H1 (cell line): ENCODE results near the gene HES4. TPM values are rescaled to one million over a fixed set of nuclear protein-coding genes. Genes with fewer than 3 reads are reported as not detected.

Experiments used
- CTCF ChIA-PET: fragments of 300-600 bp; sonication (Branson Sonifier 250); formaldehyde crosslinking; loops from one replicate; lab custom pipeline; 2021; ENCODE audit not compliant: partially characterized antibody; lab: Charles Lee
- POLR2A ChIA-PET: fragments of 300-600 bp; sonication (Branson Sonifier 250); formaldehyde crosslinking; loops from one replicate; lab custom pipeline; 2021; ENCODE audit warnings: inconsistent platforms; ENCODE audit not compliant: partially characterized antibody; lab: Charles Lee
- DNase-seq, 2 experiments: peaks; one replicate each; pipeline versions ENCODE4 v3.0.0 to v3.0.0-alpha.2; 2010 to 2022; ENCODE audit warnings: low spot score in 2 of 2, low read depth in 1 of 2, mixed read lengths in 1 of 2
- FAIRE-seq: peaks from 2 replicates; lab custom pipeline; 2011; peaks lifted over from hg19 to GRCh38; lab: Jason Lieb, UNC
- H2AFZ ChIP-seq: 2 replicates; pipeline ENCODE4 v1.8.1; 2012; ENCODE audit warnings: low read length, inconsistent platforms
- H2AK5ac ChIP-seq: 2 replicates; pipeline ENCODE4 v1.6.1; 2013; ENCODE audit warnings: low read depth, low read length
- H2BK120ac ChIP-seq: replicated peaks from 2 replicates; pipeline ENCODE3; 2013; ENCODE audit warnings: low read depth, low read length, inconsistent platforms
- H2BK12ac ChIP-seq: 2 replicates; pipeline ENCODE4 v1.6.1; 2013; ENCODE audit warnings: low read depth, low read length
- H2BK15ac ChIP-seq: 2 replicates; pipeline ENCODE4 v1.6.1; 2013; ENCODE audit warnings: low read length
- H2BK20ac ChIP-seq: 2 replicates; pipeline ENCODE4 v1.6.1; 2013; ENCODE audit warnings: low read length
- H2BK5ac ChIP-seq: 2 replicates; pipeline ENCODE4 v1.6.1; 2013; ENCODE audit warnings: low read depth, low read length
- H3K14ac ChIP-seq: 2 replicates; pipeline ENCODE4 v1.6.1; 2013; ENCODE audit warnings: inconsistent platforms; ENCODE audit not compliant: insufficient read length
- H3K18ac ChIP-seq: 2 replicates; pipeline ENCODE4 v1.6.1; 2013; ENCODE audit warnings: low read length; ENCODE audit errors: extremely low read depth
- H3K23ac ChIP-seq: 2 replicates; pipeline ENCODE4 v1.6.1; 2013; ENCODE audit warnings: inconsistent platforms; ENCODE audit not compliant: insufficient read length
- H3K23me2 ChIP-seq: 2 replicates; pipeline ENCODE4 v1.6.1; 2013; ENCODE audit warnings: low read depth, low read length
- H3K27ac ChIP-seq: 2 replicates; pipeline ENCODE4 v1.6.1; 2011; ENCODE audit warnings: low read depth, low read length, inconsistent platforms
- H3K27me3 ChIP-seq, 4 experiments: replicated peaks in 1 of 4; 1 replicate in 1 of 4; 2 replicates in 3 of 4; pipeline versions ENCODE4 v1.6.1 to v1.8.1; 2011 to 2013; ENCODE audit warnings: low read length in 3 of 4, mild to moderate bottlenecking in 3 of 4, inconsistent platforms in 2 of 4, mixed read lengths in 2 of 4, moderate library complexity in 1 of 4; ENCODE audit not compliant: control insufficient read depth in 3 of 4, insufficient read depth in 3 of 4; ENCODE audit errors: extremely low read depth in 1 of 4
- H3K36me3 ChIP-seq, 4 experiments: 2 replicates each; pipeline versions ENCODE4 v1.6.1 to v1.8.1; 2011 to 2013; ENCODE audit warnings: mild to moderate bottlenecking in 4 of 4, low read length in 3 of 4, moderate library complexity in 2 of 4, control low read depth in 1 of 4, inconsistent platforms in 1 of 4; ENCODE audit not compliant: insufficient read depth in 4 of 4, control insufficient read depth in 2 of 4
- H3K4ac ChIP-seq: replicated peaks from 2 replicates; pipeline ENCODE3; 2013; ENCODE audit warnings: low read length, low read depth, mixed read lengths, inconsistent platforms; ENCODE audit not compliant: insufficient read length
- H3K4me1 ChIP-seq, 4 experiments: replicated peaks in 1 of 4; 1 replicate in 1 of 4; 2 replicates in 3 of 4; pipeline versions ENCODE4 v1.6.1 to v1.8.1; 2011 to 2013; ENCODE audit warnings: low read length in 3 of 4, inconsistent platforms in 2 of 4, mixed read lengths in 1 of 4; ENCODE audit not compliant: insufficient read depth in 4 of 4, control insufficient read depth in 3 of 4
- H3K4me2 ChIP-seq, 2 experiments: 2 replicates each; pipeline versions ENCODE4 v1.6.1 to v1.8.1; 2011 to 2013; ENCODE audit warnings: low read depth in 2 of 2, low read length in 2 of 2, control low read depth in 1 of 2, inconsistent platforms in 1 of 2, mild to moderate bottlenecking in 1 of 2; ENCODE audit not compliant: insufficient read depth in 1 of 2
- H3K4me3 ChIP-seq, 4 experiments: fragments of 200-600, 300-600 bp in 1 of 4; sonication (generic), shearing (Covaris generic), sonication (Bioruptor Twin) in 1 of 4; 2 replicates each; pipeline versions ENCODE4 v1.5.1 to v1.8.1; 2011 to 2016; ENCODE audit warnings: low read length in 4 of 4, low read depth in 3 of 4, control low read depth in 2 of 4, inconsistent platforms in 2 of 4, mild to moderate bottlenecking in 2 of 4, mixed read lengths in 1 of 4, moderate library complexity in 1 of 4; ENCODE audit not compliant: insufficient read depth in 2 of 4; ENCODE audit errors: extremely low read depth in 1 of 4
- H3K56ac ChIP-seq: replicated peaks from 2 replicates; pipeline ENCODE3; 2013; ENCODE audit warnings: low read depth, mild to moderate bottlenecking, mixed read lengths, low read length, inconsistent platforms; ENCODE audit not compliant: insufficient read length
- H3K79me1 ChIP-seq: 2 replicates; pipeline ENCODE4 v1.6.1; 2013; ENCODE audit warnings: low read depth, low read length, control low read depth
- H3K79me2 ChIP-seq, 2 experiments: 2 replicates each; pipeline versions ENCODE4 v1.6.1 to v1.8.1; 2012 to 2013; ENCODE audit warnings: low read length in 2 of 2, mild to moderate bottlenecking in 2 of 2, inconsistent platforms in 1 of 2; ENCODE audit not compliant: insufficient read depth in 2 of 2, control insufficient read depth in 1 of 2
- H3K9ac ChIP-seq, 4 experiments: replicated peaks in 1 of 4; 1 replicate in 1 of 4; 2 replicates in 3 of 4; pipeline versions ENCODE4 v1.6.1 to v1.8.1; 2011 to 2013; ENCODE audit warnings: low read depth in 3 of 4, low read length in 3 of 4, control low read depth in 2 of 4, mild to moderate bottlenecking in 2 of 4, moderate library complexity in 2 of 4, inconsistent platforms in 1 of 4; ENCODE audit errors: extremely low read depth in 1 of 4
- H3K9me3 ChIP-seq, 2 experiments: 2 replicates each; pipeline versions ENCODE4 v1.6.1 to v1.8.1; 2012 to 2013; ENCODE audit warnings: mild to moderate bottlenecking in 2 of 2, moderate library complexity in 2 of 2, control low read depth in 1 of 2, inconsistent platforms in 1 of 2, low read depth in 1 of 2, low read length in 1 of 2, mixed read lengths in 1 of 2; ENCODE audit not compliant: insufficient read depth in 2 of 2
- H4K20me1 ChIP-seq, 2 experiments: replicated peaks in 1 of 2; 2 replicates each; pipeline versions ENCODE3 to v1.8.1; 2011 to 2013; ENCODE audit warnings: inconsistent platforms in 2 of 2, low read length in 2 of 2, mild to moderate bottlenecking in 1 of 2; ENCODE audit not compliant: insufficient read depth in 2 of 2, control insufficient read depth in 1 of 2
- H4K5ac ChIP-seq: 2 replicates; pipeline ENCODE4 v1.6.1; 2013; ENCODE audit warnings: low read length, low read depth, mixed read lengths, inconsistent platforms; ENCODE audit not compliant: insufficient read length
- H4K8ac ChIP-seq: 2 replicates; pipeline ENCODE4 v1.8.0; 2013; ENCODE audit warnings: mild to moderate bottlenecking, moderate library complexity, low read length, inconsistent platforms; ENCODE audit not compliant: insufficient read depth; ENCODE audit errors: extremely low read depth
- H4K91ac ChIP-seq: replicated peaks from 2 replicates; pipeline ENCODE3; 2013; ENCODE audit warnings: low read length, mixed read lengths, inconsistent platforms; ENCODE audit not compliant: insufficient read length
- ATF2 ChIP-seq: IDR thresholded peaks from 2 replicates; pipeline ENCODE4 v1.6.1; 2012; ENCODE audit warnings: low read length, inconsistent platforms
- CEBPB ChIP-seq: IDR thresholded peaks from 2 replicates; pipeline ENCODE4 v1.6.1; 2012; ENCODE audit warnings: low read depth, low read length
- CREB1 ChIP-seq: IDR thresholded peaks from 2 replicates; pipeline ENCODE4 v1.6.1; 2012; ENCODE audit warnings: inconsistent platforms
- JUND ChIP-seq: IDR thresholded peaks from 2 replicates; pipeline ENCODE4 v1.6.1; 2011; ENCODE audit warnings: mild to moderate bottlenecking, improper control_type of control experiment, low read length
- RBBP5 ChIP-seq: IDR thresholded peaks from 2 replicates; pipeline ENCODE4 v1.7.1; 2012; ENCODE audit warnings: low read depth, mild to moderate bottlenecking, inconsistent platforms, low read length, moderate library complexity, borderline replicate concordance
- RNF2 ChIP-seq: fragments of 200-900, 300-1000 bp; sonication (generic); IDR thresholded peaks from 2 replicates; pipeline ENCODE4 v1.7.1; 2016; ENCODE audit warnings: borderline replicate concordance, low read depth, mild to moderate bottlenecking, antibody characterized with exemption, low read length; ENCODE audit not compliant: poor library complexity, severe bottlenecking; ENCODE audit errors: missing control alignments
- USF2 ChIP-seq: IDR thresholded peaks from 2 replicates; pipeline ENCODE4 v1.6.1; 2011; ENCODE audit warnings: low read length, improper control_type of control experiment
- YY1 ChIP-seq: IDR thresholded peaks from 2 replicates; pipeline ENCODE4 v1.6.1; 2011; ENCODE audit warnings: low read depth, mild to moderate bottlenecking, low read length
- ZNF274 ChIP-seq: IDR thresholded peaks from 2 replicates; pipeline ENCODE4 v1.7.0; 2012; ENCODE audit warnings: low read length, borderline replicate concordance; ENCODE audit errors: extremely low read depth
- WGBS, 2 experiments: shearing (Covaris generic) in 1 of 2; methylation state at CpG; one replicate each; pipeline versions ENCODE4 v1.1.6 to v1.1.7; 2013 to 2015; ENCODE audit warnings: low lambda C conversion rate in 2 of 2, mixed read lengths in 2 of 2, inconsistent platforms in 1 of 2, low coverage in 1 of 2, missing lambda C conversion rate in 1 of 2; ENCODE audit not compliant: insufficient replicate concordance in 2 of 2, insufficient coverage in 1 of 2, insufficient read length in 1 of 2; ENCODE audit errors: extremely low coverage in 1 of 2, missing lambda C conversion rate in 1 of 2; 5-methylcytosine and 5-hydroxymethylcytosine counted together
- polyA plus RNA-seq, 7 experiments: library from polyadenylated mRNA; depleted of rRNA in 3 of 7; stranded (reverse) in 5 of 7; unstranded in 2 of 7; fragments of >200 nt in 5 of 7; fragments of 200-250 nt in 2 of 7; gene quantifications; 1 replicate in 5 of 7; 2 replicates in 1 of 7; 4 replicates in 1 of 7; pipeline versions ENCODE4 v1.2.1 to v1.2.3, GENCODE V29; 2011 to 2013; ENCODE audit warnings: missing spikeins in 2 of 7, mixed read lengths in 2 of 7
- total RNA-seq: library from RNA; stranded (reverse); fragmentation: NEBNext Ultra II Directional; extraction: Animal tissue kit (Norgen Biotek cat#: 25700); gene quantifications from 2 replicates; pipeline ENCODE4 v1.2.1, GENCODE V29; 2021

The HES4 gene
- total and polyA plus RNA-seq, 2 of the 8 experiments (the other 6 are each of a cell fraction or from before 2014, with no cell fraction given) = 2.8 to 3.5 TPM

GRCh38 chr1:953524-954320 is 46.2 kb downstream of the HES4 start:
- Histone ChIP-seq H2BK20ac (no peak overlapping the region), H3K23me2 (peaks cover 3% of the 10 kb centered on the region), H4K20me1 (peaks cover 31 to 36% of the 10 kb centered on the region in 2 experiments), H3K79me2 (peaks cover 0 to 12% of the 10 kb centered on the region in 2 experiments; a peak in 3 of 4 replicates), H3K4me2 (no peak overlapping the region), H3K18ac (no peak overlapping the region), H3K9me3 (no peaks in the 10 kb centered on the region), H2BK5ac (no peak overlapping the region), H2AK5ac (no peak overlapping the region), H4K8ac (no peak overlapping the region; the same call in 1 of the 2 replicates), H4K91ac (no peak overlapping the region), H3K4me3 (no peak overlapping the region), H3K14ac (no peak overlapping the region), H3K4me1 (peaks cover 0 to 4% (median 0%) of the 10 kb centered on the region in 4 experiments; a peak in 1 of 7 replicates), H3K4ac (no peak overlapping the region), H2BK15ac (no peak overlapping the region), H3K79me1 (peaks cover 21% of the 10 kb centered on the region), H3K36me3 (peaks cover 8 to 70% (median 45%) of the 10 kb centered on the region in 4 experiments; a peak in 7 of 8 replicates), H4K5ac (no peak overlapping the region), H3K9ac (no peak overlapping the region), H2BK12ac (no peak overlapping the region), H3K27ac (no peak overlapping the region), H3K56ac (no peak overlapping the region), H3K23ac (no peak overlapping the region), H3K27me3 (no peaks in the 10 kb centered on the region), H2AFZ (no peak overlapping the region), H2BK120ac (no peak overlapping the region)
- no peak for FAIRE-seq
- CTCF ChIA-PET = interaction anchor here (0.5 to 1.9 kb wide), 8 partner anchors 10 to 682 kb away, joined by 3 to 6 read pairs (median 4); partner anchors contain the start of gene PLEKHN1
- TF ChIP-seq JUND = no peak
- no peak for TF ChIP-seq RBBP5
- TF ChIP-seq USF2 = no peak
- TF ChIP-seq ATF2 = no peak
- no peak for TF ChIP-seq CEBPB
- TF ChIP-seq ZNF274 = no peak
- no peak for TF ChIP-seq CREB1
- no peak for TF ChIP-seq RNF2
- TF ChIP-seq YY1 = no peak
- no peak for DNase-seq
- POLR2A ChIA-PET = interaction anchor here (1.2 to 8.8 kb wide), 2 partner anchors 11 to 96 kb away, joined by 3 to 65 read pairs; no protein-coding TSS in a partner anchor
- WGBS, 2 experiments = 95% methylated on average over 21 of the region's 32 CpGs; no CpG with 5 or more reads in 1 of the 2 experiments
